Stimulated activated memory B cell treated with anti-CD40 and anti-IgM and Interleukin-4, amounts not matched to agents 10 μg/mL and 1 μg/mL and 100 μg/mL, for 72 hours (primary cell): ENCODE measurements around the gene ADAP1.

Source experiments
- ATAC-seq: fragments of 150-1000 bp; cut with Tn5 transposase; 2 replicates; pipeline ENCODE4 v1.10.0; 2021
- H3K27ac Mint-ChIP-seq: one replicate; pipeline ENCODE4 v1.8.0; 2022; ENCODE audit warnings: mild to moderate bottlenecking, mixed read lengths
- H3K27me3 Mint-ChIP-seq: one replicate; pipeline ENCODE4 v1.8.0; 2022; ENCODE audit warnings: mixed read lengths
- H3K36me3 Mint-ChIP-seq: one replicate; pipeline ENCODE4 v1.8.0; 2022; ENCODE audit warnings: mixed read lengths
- H3K4me1 Mint-ChIP-seq: one replicate; pipeline ENCODE4 v1.8.0; 2022; ENCODE audit warnings: mixed read lengths
- H3K4me3 Mint-ChIP-seq: one replicate; pipeline ENCODE4 v1.8.0; 2022; ENCODE audit warnings: mild to moderate bottlenecking, moderate library complexity, mixed read lengths
- H3K9me3 Mint-ChIP-seq: one replicate; pipeline ENCODE4 v1.8.0; 2022; ENCODE audit warnings: mixed read lengths

Gene ADAP1

DNA sequence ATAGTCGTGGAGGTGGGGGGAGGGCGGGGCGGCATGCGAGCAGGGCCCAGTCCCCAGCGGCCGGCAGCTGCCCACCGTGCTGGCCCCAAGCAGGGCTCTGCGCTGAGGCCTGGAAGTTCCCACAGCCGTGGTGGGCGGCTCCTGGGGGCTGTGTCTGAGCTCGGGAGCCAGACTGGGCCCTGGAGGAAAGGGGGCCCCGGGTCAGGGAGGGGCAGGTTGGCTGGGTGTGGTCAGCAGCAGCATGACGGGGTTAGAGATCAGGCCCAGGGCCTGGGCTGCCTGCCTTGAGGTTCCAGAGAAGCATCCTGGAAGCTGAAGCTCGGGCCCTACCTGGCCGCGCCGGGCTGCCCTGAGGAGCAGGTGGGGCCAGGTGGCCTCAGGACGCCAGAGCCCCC, 56.0 kb downstream of the ADAP1 start:
- H3K9me3 Mint-ChIP-seq: no peaks in the 10 kb centered on the region
- ATAC-seq: no peak
- no peak overlapping the region for H3K4me3 Mint-ChIP-seq
- no peaks in the 10 kb centered on the region for H3K4me1 Mint-ChIP-seq
- H3K36me3 Mint-ChIP-seq: peaks cover 72% of the 10 kb centered on the region
- H3K27ac Mint-ChIP-seq: no peak overlapping the region
- H3K27me3 Mint-ChIP-seq: no peaks in the 10 kb centered on the region

DNA sequence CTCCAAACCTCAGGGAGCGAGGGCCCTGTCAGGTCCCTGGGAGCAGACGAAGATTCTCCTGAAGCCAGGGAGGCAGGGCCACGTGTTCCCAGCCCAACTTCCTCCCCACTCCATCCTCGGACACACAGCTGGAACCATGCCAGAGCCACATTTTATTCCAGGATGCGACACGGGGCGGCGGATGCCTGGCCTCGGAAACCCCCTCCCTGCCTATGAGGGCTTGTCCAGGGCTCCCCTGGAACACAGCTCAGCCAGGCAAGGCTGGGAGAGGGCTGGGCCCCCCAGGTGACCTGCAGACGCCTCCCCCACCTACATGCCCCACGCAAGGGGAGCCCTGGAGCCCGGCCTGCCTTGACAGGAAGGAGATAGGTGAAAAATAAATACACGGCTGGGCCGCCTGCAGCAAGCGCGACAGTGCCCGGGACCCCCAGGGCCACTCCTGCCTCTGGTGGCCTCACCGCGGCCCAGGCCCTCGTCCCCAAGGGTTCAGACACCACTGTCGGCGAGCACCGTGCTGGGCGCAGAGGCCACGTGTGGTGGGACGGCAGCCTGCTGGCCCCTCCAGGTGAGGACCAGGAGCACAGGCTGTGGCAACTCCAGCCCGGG, 56.6 kb downstream of the ADAP1 start:
- peaks cover 74% of the 10 kb centered on the region for H3K36me3 Mint-ChIP-seq
- H3K4me1 Mint-ChIP-seq: peaks cover 2% of the 10 kb centered on the region
- H3K27me3 Mint-ChIP-seq: no peaks in the 10 kb centered on the region
- no peak for ATAC-seq
- peaks cover 2% of the 10 kb centered on the region for H3K9me3 Mint-ChIP-seq
- no peak overlapping the region for H3K27ac Mint-ChIP-seq
- H3K4me3 Mint-ChIP-seq: no peak overlapping the region

DNA sequence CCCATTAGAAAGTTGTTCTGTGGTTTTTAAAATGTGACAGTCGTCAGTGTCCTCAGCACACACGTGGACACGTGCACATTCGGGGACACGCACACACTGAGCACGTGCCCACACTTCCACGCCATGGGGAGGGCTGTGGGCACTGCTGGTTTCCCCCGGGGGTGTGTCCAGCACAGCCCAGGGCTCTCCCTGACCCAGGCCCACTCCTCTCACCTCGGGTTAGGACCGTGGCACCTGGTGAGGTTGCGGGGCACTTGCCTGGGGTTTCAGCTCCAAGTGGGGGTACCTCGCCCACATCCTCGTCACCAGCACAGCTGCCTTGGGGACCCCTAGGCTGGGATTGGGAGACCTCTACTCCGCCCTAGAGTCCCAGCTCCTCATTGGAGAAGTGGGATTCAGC, 57.4 kb downstream of the ADAP1 start:
- Mint-ChIP-seq H3K9me3 (peaks cover 8% of the 10 kb centered on the region), H3K4me3 (no peak overlapping the region), H3K4me1 (peaks cover 8% of the 10 kb centered on the region), H3K27ac (no peak overlapping the region), H3K27me3 (no peaks in the 10 kb centered on the region), H3K36me3 (peaks cover 74% of the 10 kb centered on the region)
- no peak for ATAC-seq

DNA sequence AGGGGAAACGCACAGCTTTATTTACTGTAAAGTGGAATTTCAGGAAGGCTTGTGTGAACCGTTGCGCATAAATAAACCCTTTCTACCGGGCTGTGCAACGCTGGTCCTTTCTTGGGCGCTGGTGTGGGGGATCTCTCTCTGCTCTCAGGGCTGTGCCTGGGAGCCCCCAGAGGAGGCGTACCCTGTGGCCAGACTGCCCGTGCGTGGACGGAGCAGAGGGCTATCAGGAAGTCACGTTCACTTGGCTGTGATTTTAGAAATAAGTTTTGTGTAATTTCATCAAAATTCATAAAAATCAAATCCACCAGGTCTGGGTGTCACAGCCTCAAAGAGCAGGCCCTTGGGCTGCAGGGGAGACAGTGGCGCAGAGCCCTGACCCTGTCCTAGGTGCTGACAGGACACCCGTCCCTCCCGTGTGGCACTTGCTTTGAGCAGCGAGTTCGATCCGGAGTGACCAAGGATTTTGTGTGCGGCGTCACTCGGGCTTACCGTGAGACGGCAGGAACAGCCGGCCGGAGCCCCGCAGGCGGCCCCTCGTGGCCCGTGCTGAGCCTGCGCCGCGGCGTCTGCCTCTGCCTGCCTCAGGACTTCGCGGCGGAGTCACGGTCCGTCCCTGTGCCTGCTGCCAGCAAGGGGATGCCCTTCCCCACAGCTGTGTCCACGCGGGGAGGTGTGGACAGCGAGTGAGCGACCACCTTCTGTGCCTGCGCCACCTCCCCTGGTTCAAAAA, 58.0 kb downstream of the ADAP1 start:
- peaks cover 80% of the 10 kb centered on the region for H3K36me3 Mint-ChIP-seq
- peaks cover 8% of the 10 kb centered on the region for H3K9me3 Mint-ChIP-seq
- H3K27ac Mint-ChIP-seq: no peak overlapping the region
- no peak for ATAC-seq
- H3K27me3 Mint-ChIP-seq: no peaks in the 10 kb centered on the region
- H3K4me1 Mint-ChIP-seq: peaks cover 8% of the 10 kb centered on the region
- no peak overlapping the region for H3K4me3 Mint-ChIP-seq

DNA sequence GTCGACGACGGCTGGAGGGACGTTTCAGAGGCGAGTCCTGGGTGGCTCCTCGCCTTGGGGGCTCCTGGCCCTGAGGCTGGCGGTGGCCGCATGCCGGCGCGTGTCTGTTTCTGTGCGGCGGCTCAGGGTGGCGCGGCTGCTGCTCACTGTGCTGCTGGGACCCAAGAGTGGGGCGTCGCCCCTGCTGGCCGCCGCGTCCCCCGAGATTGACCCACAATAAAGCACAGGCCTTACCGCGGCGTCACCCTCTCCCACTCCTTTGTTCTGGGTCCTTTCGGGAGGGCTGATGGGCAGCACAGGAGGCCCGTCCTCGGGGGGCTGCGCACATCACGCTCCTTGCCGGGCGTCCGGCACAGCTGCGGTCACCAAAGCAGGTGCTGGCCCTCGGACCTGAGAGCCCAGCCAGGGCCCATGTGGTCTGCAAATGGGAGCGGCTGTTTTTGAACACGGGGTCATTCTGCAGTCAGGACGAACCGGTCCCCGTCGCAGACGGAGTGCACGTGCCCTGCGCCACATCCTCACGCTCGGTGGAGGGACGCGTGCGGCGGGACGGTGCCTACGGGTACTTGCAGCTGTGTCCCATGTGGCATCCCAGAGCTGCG, 58.9 kb downstream of the ADAP1 start:
- no peak for ATAC-seq
- no peak overlapping the region for H3K4me3 Mint-ChIP-seq
- no peak overlapping the region for H3K27ac Mint-ChIP-seq
- H3K36me3 Mint-ChIP-seq: peaks cover 90% of the 10 kb centered on the region
- H3K9me3 Mint-ChIP-seq: peaks cover 8% of the 10 kb centered on the region
- H3K27me3 Mint-ChIP-seq: no peaks in the 10 kb centered on the region
- H3K4me1 Mint-ChIP-seq: peaks cover 8% of the 10 kb centered on the region

DNA sequence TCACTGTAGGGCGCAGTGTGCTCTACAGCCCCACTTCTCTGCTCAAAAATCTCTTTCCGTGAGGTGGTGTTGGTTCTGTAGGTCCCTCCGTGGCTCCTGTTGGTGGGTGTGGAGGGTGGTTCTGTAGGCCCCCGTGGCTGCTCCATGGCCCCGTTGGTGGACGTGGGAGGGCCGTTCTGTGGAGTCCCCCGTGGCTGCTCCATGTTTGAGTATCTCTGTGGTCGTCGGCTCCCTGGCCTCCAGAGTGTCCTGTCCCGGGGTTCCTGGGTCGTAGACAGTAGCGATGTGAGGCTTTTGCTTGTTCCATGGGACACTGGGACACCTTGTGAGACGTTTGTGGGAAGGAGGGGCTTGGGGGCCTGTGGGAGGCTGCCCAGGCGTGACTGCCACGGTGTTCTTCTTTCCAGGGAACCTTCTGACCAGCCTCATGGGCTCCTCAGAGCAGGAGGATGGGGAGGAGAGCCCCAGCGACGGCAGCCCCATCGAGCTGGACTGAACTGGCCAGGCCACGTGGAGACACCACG, 59.5 kb downstream of the ADAP1 start:
- Mint-ChIP-seq H3K4me1 (peaks cover 8% of the 10 kb centered on the region), H3K27me3 (no peaks in the 10 kb centered on the region), H3K9me3 (peaks cover 8% of the 10 kb centered on the region), H3K27ac (no peak overlapping the region), H3K36me3 (peaks cover 92% of the 10 kb centered on the region), H3K4me3 (no peak overlapping the region)
- no peak for ATAC-seq

DNA sequence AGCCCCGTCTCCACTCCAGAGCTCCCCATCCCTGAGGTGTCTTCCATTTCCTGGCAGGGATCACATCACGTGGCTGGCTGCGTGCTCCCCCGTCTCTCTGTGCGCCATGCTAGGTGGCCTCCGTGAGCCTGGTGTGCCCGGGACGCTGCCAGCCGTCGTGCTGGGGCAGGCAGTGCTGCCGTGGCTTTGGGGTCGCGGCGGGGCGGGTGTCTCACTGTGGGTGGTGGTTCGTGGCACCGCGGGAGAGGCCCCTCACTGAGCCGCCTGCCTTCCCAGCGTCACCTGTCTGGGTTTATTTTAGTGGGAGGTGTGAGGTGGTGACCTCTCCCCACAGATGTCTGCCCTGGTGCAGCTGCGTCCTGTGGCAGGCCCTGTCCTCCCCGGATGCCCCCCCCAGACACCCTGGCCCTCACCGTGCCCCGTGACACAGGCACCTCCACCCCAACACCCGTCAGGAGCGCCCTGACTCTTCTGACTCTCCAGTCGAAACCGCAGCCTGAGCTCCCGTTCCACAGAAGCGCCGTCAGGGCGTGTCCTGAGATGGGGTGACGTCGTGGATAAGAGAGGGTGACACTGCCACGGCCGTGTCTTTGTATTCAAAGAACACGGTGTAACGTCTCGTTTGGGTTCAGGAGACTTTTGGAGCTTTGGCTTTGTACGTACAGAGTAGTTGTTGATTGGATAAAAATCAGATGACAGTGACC, 60.2 kb downstream of the ADAP1 start:
- Mint-ChIP-seq H3K4me3 (no peak overlapping the region), H3K9me3 (peaks cover 8% of the 10 kb centered on the region), H3K27me3 (no peaks in the 10 kb centered on the region), H3K36me3 (peaks cover 89% of the 10 kb centered on the region), H3K4me1 (peaks cover 10% of the 10 kb centered on the region), H3K27ac (no peak overlapping the region)
- no peak for ATAC-seq

DNA sequence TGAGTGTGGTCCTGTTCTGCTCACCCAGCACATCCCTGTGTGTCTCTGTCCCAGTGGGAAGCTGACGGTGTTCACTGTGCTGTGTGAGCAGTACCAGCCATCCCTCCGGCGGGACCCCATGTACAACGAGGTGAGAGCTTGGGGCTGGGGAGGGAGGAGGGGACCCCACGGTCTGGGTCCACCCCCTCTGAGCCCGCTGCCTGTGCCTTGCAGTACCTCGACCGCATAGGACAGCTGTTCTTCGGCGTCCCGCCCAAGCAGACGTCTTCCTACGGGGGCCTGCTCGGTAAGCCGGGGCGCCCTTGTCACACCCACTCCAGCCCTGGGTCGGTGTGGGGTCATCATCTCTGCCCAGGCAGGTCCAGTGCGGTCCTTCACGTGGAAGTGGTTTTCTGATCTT, 60.8 kb downstream of the ADAP1 start:
- H3K4me1 Mint-ChIP-seq: peaks cover 16% of the 10 kb centered on the region
- H3K27ac Mint-ChIP-seq: no peak overlapping the region
- no peak for ATAC-seq
- peaks cover 89% of the 10 kb centered on the region for H3K36me3 Mint-ChIP-seq
- H3K9me3 Mint-ChIP-seq: peaks cover 8% of the 10 kb centered on the region
- no peaks in the 10 kb centered on the region for H3K27me3 Mint-ChIP-seq
- peak overlapping the region; percentile 23 for H3K4me3 Mint-ChIP-seq

DNA sequence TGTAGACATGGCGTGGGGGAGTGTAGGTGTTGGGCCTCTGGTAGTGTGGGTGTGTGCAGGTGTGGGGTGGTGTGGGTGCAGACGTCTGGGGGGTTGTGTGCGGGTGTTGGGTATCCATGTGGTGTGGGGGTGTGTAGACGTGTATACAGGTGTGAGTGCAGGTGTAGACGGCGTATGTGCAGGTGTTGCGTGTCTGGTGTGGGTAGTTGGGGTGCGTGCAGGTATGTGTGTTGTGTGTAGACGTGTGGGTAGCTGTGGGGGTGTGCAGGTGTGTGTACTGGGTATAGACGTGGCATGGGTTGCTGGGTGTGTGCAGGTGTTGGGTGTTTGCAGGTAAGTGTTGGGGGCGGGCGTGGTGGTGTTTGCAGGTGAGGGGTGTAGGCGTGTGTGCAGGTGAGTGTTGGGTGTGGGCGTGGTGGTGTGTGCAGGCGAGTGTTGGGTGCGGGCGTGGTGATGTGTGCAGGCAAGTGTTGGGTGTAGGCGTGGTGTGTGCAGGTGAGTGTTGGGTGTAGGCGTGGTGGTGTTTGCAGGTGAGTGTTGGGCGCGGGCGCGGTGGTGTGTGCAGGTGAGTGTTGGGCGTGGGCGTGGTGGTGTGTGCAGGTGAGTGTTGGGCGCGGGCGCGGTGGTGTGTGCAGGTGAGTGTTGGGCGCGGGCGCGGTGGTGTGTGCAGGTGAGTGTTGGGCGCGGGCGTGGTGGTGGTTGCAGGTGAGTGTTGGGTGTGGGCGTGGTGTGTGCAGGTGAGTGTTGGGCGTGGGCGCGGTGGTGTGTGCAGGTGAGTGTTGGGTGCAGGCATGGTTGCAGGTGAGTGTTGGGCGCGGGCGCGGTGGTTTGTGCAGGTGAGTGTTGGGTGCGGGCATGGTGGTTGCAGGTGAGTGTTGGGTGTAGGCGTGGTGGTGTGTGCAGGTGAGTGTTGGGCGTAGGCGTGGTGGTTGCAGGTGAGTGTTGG, 61.6 kb downstream of the ADAP1 start:
- Mint-ChIP-seq H3K27me3 (no peaks in the 10 kb centered on the region), H3K4me3 (no peak overlapping the region), H3K27ac (no peak overlapping the region), H3K36me3 (peaks cover 90% of the 10 kb centered on the region), H3K9me3 (peaks cover 8% of the 10 kb centered on the region), H3K4me1 (peaks cover 17% of the 10 kb centered on the region)
- ATAC-seq: no peak

DNA sequence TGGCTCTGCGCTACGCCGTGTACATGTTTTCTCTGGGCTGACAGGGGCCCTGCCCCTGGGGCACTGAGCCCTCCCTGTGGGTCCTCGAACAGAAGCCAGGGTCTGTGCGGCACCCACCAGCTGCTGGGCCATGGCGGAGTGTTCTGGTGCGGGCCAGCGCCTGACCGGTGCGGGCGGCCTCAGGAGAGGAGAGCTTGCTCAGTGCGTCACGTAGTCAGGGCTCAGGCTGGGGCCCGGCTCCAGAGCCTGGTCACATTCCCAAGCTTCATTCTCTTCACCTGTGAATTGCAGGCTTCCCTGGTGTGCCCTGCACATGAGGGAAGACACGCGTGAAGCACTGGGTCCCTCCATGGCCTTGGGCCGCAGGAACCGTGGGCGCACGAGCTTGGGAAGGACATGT, 62.7 kb downstream of the ADAP1 start:
- peaks cover 17% of the 10 kb centered on the region for H3K4me1 Mint-ChIP-seq
- ATAC-seq: no peak
- H3K27ac Mint-ChIP-seq: no peak overlapping the region
- peaks cover 93% of the 10 kb centered on the region for H3K36me3 Mint-ChIP-seq
- H3K9me3 Mint-ChIP-seq: peaks cover 8% of the 10 kb centered on the region
- no peaks in the 10 kb centered on the region for H3K27me3 Mint-ChIP-seq
- no peak overlapping the region for H3K4me3 Mint-ChIP-seq

DNA sequence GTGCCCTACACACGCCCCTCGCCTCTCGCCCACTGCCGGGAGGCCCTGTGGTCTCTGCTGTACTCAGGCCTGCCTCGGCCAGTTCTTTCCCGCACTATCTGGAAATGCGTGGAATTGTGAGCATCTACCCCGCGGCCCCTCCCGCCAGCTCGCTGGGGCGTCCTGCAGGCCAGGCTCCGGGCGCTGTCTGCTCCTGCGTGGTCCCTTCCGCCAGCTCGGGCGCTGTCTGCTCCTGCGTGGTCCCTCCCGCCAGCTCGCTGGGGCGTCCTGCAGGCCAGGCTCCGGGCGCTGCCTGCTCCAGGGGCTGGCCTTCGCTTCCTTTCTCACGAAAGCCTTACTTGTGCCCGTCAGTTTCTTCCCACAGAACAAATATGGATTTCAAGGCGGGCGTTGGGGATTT, 63.2 kb downstream of the ADAP1 start:
- Mint-ChIP-seq H3K36me3 (peaks cover 88% of the 10 kb centered on the region), H3K27me3 (no peaks in the 10 kb centered on the region), H3K27ac (no peak overlapping the region), H3K9me3 (peaks cover 8% of the 10 kb centered on the region), H3K4me1 (peaks cover 17% of the 10 kb centered on the region), H3K4me3 (no peak overlapping the region)
- no peak for ATAC-seq

DNA sequence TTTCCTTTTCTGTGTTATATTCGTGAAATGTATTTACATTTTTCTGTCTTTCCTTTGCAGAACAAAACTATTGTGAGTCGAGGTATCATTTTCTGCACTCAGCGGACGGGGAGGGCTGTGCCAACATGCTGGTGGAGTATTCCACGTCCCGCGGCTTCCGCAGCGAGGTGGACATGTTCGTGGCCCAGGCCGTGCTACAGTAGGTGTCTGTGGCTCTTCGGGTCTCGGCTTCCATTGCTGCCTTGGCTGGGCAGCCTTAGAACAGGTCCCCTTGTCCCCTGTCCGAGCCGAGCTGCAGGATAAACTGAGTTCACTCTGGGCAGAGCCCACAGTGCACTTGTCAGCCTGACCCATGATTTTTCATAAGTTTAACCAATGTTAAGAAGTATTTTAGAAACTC, 63.6 kb downstream of the ADAP1 start:
- Mint-ChIP-seq H3K9me3 (peaks cover 8% of the 10 kb centered on the region), H3K36me3 (peaks cover 84% of the 10 kb centered on the region), H3K27ac (no peak overlapping the region), H3K4me1 (peaks cover 17% of the 10 kb centered on the region), H3K27me3 (no peaks in the 10 kb centered on the region), H3K4me3 (no peak overlapping the region)
- ATAC-seq: no peak

DNA sequence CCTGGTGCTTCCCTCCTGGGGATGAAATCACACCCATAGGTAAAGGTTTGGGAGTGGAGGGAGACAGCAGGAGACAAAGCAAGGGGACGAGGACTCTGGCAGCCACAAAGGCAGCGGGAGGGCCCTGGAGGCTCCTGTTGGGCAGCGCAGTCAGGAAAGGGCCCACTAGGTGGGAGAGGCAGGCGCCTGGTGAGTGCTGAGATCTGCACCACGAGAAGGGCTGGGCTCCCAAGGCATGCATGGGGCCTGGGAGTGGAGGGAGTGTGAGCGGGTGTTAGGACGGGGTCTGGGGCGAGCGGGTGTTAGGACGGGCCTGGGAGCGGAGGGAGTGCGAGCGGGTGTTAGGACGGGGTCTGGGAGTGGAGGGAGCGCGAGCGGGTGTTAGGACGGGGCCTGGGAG, 65.1 kb downstream of the ADAP1 start:
- H3K4me3 Mint-ChIP-seq: no peak overlapping the region
- no peaks in the 10 kb centered on the region for H3K27me3 Mint-ChIP-seq
- peaks cover 21% of the 10 kb centered on the region for H3K4me1 Mint-ChIP-seq
- no peak for ATAC-seq
- H3K9me3 Mint-ChIP-seq: peaks cover 8% of the 10 kb centered on the region
- H3K36me3 Mint-ChIP-seq: peaks cover 69% of the 10 kb centered on the region
- H3K27ac Mint-ChIP-seq: peak overlapping the region; percentile 74

DNA sequence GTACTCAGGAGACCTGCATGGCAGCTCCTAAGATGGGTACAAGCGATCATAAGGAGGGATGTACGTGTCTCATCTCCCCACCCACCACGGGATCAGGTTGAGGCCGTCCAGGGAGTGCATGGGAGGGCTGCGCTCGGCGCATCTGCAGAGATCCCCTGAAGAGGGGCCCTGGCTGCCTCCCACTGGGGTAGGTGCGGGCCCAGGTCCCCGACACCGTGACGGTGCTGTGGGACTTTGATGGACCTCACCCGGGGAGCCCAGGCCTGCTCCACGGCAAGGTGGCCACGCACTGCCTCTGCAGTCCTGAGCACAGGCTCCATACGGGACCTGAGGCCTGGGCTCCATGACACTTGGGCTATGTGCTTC, 65.5 kb downstream of the ADAP1 start:
- H3K4me3 Mint-ChIP-seq: no peak overlapping the region
- H3K9me3 Mint-ChIP-seq: peaks cover 8% of the 10 kb centered on the region
- H3K36me3 Mint-ChIP-seq: peaks cover 66% of the 10 kb centered on the region
- no peak for ATAC-seq
- peaks cover 22% of the 10 kb centered on the region for H3K4me1 Mint-ChIP-seq
- peak overlapping the region; percentile 74 for H3K27ac Mint-ChIP-seq
- no peaks in the 10 kb centered on the region for H3K27me3 Mint-ChIP-seq
